Urothelium cell line (cell line): ENCODE data around the gene MSI2.
A peak's percentile ranks its signal among the peaks of the same experiment; 100 is the strongest.

Experiments used
- DNase-seq: peaks from one replicate; pipeline ENCODE4 v3.0.0; 2011; ENCODE audit warnings: low spot score, mixed read lengths
- FAIRE-seq: peaks from 2 replicates; lab custom pipeline; 2011; peaks lifted over from hg19 to GRCh38; lab: Jason Lieb, UNC

MSI2 gene

DNA sequence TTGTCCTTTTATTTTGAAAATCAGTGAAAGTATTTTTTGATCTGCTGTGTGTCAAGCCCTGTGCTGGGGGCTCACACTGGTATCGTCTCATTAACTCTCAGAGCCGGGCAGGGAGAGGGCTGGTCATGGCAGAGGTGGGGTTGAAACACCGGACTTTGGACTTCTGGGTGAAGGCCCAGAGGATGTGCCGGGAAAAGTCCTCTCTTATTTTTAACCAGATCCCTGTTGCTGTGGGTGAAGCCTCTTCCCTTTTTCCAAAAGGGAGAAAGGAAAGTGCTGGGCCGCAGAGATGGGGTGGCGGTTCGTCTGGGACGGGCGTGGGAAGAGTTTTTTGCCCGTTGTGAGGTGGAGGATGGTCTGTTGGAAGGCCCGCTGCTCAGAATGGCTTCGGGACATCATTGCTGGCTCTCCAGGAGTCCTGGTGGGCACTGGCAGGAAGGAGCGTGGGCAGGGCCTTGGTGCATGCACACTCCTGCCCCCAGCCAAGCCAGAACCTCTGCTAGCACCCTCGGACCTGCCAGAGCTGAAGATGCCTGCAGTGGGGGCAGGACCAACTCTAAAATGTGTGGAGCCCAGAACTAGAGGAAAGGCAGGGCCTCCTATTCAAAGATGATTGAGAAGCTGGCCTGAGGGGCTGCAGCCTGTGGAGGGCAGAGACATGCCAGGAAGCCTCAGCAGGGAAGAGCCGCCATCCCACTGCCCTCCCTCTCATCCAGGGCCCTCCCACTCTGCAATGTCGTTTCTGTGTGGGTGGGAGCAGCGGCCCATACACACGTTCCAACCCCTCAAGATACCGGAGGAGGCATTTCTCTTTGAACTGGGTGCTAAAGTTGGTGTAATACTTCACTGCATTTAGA lies 275.6 kb downstream of the MSI2 start:
- DNase-seq (no peak), FAIRE-seq (no peak)

DNA sequence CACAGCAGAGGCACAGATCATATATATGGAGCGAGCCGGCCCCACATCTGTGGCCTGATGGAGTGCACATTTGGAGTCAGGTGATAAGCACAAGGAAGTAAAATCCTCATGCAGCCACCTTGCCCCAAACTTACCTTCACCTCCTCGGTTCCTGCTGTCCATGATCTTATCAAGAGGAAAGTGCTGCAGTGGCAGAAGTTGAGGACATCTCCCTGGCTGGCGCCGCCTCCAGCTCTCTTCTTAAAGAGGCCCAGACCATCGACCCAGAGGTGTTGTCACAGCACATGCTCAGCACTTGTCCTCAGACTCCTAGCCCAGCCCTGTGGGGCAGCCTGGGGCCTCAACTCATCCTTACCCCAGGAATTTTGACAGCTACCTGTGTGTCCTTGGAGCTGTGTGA lies 276.2 kb downstream of the MSI2 start:
- FAIRE-seq, result no peak
- no peak for DNase-seq

DNA sequence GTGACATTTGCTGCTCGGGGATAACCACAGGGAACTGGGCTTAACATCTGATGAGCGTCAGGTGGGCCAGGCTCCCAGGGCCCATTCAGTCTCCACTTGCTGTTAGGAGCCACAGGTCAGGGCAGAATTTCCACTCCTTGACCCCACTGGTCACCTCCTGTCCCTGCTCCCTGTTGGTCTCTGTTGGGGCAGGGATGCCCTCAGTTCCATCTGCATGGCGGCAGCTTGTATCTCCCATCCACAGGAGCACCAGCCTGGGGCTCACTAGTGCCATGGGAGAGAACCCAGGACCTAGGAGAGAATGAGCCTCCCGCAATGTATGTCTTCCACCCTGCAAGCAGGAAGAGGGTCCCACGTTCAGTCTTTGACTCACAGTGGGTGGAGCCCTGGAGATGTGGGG lies 276.6 kb downstream of the MSI2 start:
- DNase-seq (no peak), FAIRE-seq (peak; percentile 56)

DNA sequence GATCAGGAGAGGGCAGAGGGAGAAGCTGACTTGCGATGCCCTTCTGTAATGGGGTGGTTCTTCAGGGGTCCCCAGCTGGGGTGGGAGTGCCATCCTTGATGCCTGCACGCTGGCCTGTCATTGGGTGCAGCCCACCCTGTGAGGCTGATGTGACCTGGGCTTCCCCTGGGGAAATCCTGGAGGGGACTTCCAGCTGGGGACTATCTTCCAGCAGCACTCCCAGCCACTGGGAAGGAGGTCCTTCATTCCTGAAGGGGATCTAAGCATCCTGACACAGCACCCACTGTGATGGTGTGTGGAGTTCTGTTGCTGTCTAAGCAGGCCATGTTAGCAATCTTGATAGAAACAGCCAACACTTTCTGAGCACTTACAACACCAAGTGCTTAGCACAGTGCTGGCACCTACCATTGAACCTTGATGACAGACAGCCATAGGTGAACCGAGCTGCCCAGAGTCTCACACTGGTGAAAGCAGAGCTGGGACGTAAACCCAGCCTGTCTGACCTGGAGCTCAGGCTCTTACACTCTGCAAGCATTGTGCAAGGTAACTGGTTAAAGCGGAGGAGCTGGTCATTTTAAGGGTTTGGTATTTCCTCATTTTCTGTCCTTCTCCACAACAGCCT lies 277.5 kb downstream of the MSI2 start:
- FAIRE-seq (peak; percentile 85), DNase-seq (no peak)

DNA sequence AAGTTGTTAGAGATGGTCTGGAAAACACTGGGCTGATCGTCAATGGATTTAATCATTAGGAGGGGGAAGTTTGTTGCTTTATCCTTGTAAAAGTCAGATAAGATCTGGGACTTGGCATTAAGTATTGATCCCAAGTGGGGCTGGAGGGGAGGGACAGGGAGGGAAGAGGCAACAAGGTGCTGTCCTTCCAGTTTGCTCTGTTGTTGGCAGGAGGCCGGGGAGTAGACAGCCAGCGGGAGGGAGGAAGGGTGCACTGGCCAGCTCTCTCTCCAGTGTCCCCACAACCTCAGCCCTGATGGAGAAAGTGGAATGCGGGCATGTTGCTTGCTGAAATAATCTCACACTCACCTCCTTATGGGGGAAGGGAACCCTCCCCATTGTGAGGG lies 278.5 kb downstream of the MSI2 start:
- no peak for DNase-seq
- FAIRE-seq, result peak; percentile 76

DNA sequence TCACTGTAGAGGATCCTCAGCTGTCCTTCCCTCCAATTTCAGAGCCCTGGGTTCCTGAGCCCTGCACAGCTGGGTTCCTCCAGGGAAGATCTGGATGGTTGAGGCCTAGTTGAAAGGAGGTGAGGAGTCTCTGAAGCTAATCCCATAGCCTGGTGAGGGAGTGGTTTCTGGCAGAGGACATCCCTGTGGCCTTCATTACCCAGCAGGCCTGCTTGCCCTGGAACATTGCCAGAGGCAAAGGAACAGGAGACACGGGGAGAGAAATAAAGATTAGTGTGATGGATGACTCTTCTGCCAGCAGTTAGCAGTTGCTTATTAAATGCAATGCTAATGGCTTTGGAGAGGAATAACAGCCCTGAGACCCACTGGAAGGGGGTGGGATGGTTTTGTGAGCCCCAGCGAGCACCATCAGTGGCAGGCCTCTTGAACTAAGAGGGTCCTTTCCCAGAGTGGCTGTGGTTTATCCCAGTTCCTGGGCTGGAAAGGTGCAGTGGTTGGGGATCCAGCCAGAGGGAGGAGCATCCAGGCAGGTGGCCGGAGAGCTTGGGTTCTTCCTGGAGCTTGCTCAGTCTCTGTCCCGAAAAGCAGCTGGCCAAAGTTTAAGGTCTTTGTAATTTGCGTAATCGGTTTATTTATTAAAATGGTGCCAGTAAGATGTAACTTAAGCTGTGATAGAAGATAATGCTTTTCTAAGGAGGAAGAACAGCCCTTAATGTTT lies 279.1 kb downstream of the MSI2 start:
- FAIRE-seq (no peak), DNase-seq (no peak)

DNA sequence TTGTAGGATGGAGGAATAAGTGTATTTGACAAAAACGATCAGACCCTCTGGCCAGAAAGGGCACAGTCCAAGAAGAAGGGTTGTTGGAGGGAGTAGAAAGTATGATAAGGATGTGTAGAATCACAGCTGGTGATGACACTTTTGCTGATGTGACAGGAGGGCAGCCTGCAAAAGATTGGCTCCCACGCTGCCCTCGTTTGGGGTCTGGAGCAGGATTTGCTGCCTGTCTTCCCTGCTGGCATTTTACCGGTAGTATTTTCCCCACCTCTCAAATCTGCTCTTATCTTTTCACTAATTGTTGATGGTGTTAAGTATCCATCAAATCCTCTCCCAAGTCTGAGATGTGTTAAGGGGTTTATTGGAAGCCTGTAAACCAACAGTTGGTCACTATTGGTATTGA lies 280.0 kb downstream of the MSI2 start:
- FAIRE-seq (peak; percentile 91), DNase-seq (no peak)

DNA sequence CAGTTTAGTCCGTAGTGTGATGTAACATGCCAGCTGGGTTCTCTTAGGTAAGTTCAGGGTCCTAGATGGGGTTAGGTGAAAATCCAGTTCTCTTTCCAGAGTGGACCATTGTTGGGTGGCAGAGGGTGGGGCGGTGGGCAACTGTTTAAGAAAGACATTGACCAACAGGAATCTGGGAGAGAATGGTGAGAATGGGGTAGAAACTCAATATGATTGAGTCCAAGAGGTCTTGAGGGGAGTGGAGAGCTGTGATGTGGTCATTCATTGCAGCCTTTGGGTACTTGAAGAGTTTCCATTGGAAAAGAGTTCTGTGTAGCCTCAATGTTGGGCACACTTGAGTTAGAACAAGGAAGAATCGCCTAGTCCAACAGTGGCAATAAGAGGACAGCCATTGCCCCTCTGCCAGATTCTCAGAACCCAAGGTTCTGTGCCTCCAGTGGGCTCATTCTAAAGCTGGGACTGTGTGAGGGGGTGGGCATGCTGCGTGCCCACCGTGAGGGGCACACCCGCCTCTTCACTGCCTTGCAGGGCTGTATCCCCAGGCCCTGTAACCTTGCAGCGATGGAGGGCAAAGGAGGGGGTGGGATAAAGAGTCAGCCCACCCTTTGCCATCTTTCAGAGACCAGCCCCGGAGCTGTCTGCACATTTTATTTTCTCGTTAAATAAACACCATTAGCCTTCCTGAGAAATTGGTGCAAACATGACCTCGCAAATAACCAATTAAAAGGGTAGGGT lies 280.6 kb downstream of the MSI2 start:
- DNase-seq (no peak), FAIRE-seq (no peak)

DNA sequence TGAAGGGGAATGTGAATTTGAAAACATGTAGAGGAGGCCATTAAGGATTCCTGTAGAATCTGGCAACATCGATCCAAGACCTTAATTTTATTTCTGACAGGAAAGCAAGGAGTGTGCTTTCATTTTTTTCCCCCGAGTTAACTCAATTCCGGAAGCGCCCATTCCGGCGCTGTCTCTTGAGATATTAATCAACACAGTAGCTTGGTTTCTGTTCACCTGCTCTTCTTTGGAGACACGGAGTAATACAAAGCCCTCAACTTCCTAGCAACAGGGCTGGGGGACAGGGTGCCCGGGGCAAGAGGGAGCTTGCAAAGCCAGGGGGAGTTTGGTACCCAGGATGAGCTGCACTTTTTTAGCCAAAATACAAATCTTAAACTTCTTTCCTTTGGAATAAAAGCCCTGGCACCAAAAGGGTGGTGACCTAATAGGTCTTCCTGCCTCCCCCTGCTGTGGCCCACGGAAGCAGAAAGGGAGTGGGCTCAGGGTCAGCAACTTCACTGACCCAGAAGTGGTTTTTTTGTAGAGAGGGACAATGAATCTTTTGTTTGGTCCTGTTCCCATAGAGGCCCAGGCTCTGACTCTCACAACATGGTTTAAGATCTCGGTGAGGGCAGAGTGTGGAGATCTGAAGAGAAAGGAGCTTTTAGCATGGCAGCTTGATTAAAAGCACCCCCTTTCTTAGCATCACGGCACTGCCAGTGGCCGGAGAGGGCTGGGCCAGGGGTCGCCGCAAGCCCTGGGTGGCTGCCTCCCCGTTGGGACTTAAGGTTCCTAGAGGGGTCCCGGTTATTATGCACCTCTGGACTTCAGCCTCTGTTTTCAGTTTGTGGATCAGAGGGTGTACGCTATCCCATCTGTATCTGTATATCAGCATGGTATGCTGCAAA lies 281.4 kb downstream of the MSI2 start:
- DNase-seq (peak; percentile 42), FAIRE-seq (no peak)

DNA sequence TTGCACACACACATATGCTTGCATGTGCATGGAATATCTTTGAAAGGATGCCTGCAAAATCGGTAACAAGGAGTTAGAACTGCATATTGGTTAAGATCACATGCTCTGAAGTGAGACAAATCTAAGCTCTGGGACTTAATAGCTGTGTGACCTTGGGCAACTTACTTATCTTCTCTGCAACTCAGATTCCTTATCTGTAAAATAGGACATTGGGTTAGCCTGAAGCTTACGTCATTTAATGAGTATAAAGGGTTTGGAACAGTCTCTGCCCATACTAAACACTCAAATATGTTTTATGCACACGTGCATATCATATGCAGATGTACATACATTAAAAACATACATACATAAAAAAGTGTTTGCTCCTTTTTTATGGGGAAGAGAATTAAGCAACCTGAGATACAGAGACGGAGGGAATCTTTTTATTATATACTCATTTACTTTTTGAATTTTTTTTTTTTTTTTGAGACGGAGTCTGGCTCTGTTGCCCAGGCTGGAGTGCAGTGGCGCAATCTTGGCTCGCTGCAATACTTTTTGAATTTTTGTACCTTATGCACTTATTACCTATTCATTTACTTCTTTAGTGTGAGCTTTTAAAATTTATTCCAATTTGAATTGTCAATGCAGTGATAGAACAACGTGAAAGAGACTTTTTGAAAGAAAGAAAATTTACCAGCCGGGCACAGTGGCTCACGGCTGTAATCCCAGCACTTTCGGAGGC lies 282.6 kb downstream of the MSI2 start:
- no peak for DNase-seq
- peak; percentile 48 for FAIRE-seq

DNA sequence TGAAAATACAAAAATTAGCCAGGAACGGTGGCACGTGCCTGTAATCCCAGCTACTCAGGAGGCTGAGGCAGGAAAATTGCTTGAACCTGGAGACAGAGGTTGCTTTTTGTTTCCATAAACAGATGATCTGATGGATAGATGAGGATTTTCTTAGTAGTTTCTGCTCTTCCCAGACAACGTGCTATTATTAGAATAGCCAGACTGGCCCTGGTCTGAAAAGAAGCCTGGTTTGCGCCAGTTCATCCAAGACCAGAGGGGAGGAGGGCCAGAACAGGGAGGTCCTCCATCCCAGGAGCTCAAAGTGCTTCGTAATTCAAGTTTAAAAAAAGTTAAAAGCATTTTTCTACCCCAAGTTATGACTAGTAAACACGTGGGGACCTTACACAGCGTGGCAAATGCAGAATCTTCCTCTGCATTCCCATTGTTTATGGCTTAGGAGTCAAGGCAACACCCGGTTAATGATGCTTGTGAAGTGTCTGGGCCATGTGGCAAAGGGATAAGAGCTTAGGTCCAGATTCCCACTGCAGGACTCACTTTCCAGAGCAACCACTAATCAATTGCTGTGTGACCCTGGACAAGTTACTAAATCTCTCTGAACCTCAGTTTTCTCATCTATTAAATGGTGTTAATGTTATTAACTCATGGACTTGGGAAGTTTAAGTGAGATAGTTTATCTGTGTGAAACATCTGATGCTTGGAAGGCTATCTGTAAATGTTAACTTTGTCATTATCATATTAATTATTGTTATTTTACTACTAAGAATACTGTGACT lies 283.4 kb downstream of the MSI2 start:
- FAIRE-seq, result no peak
- DNase-seq, result no peak

DNA sequence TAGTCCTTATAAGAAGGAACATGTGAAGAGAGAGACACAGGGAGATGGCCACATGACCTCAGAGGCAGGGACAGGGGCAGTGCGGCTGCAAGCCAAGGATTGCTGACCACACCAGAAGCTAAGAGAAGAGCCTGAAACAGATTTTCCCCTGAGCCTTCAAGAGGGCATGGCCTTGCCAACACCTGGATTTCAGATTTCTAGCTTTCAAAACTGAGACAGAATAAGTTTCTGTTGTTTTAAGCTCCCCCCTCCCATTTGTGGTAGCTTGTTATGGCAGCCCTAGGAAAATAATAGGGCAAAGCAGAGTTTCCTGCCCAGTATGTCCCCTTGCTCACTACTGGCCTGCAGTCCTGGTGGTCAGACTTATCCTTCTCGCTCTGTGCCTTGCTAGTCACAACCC lies 284.3 kb downstream of the MSI2 start:
- DNase-seq (no peak), FAIRE-seq (no peak)

DNA sequence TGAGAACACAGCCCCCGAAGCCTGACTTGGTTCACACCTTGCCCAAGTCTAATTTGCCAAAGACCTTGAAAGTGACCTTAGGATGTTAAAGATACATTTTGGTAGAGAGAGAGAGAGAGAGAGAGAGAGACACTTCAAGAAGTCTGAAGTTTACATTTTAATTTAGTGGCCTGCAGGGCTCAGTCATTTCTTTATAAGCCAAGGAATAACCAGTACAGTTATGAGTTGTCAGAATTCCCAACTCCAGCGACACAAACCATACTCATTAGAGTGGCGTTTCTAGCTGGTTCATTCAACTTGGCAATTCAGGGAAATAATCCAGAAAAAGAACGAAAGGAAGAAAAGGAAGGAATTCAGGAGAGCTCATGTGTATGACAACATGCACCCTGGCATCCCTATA lies 284.7 kb downstream of the MSI2 start:
- FAIRE-seq (no peak), DNase-seq (no peak)

DNA sequence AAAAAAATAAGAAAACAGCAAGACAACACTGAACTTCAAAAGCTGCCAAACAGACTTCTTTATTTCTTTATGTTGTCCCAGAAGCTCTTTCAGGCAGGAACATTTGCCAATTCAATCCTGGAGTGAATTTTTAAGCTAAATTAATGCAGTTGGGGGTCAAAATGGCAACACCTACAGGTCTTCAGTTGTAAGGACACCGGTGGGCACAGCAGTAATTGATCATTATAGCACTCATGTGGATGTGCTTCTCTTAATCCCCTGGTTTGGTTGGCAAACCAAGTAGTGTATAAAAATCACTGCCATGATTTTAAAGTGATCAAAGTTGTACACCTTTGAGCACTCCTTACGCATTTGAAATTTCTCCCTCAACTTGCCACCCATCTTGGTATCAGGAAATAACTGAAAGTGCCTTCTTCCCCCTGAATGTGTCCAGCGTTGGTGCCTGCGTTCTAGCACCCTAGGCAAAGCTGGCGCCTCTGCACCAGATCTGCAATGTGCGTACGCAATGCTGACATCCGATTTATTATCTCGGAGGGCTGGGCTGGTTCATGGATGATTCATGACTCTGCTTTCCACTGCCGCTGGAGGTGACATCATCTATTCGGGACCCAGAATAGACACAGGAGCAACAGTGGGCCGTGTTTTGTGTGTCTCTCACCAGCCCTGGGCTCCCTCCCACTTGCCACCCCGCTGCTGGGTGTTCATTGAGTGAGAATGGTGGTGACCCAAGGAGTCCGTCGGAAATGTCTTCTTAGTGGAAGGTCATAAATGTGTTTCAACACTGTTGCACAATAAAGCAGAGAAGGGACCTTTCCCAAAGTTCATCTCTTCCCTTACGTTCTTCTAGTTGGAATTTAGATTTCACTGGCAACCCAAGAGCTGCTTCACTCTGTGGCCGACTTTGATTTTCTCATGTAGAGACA lies 285.4 kb downstream of the MSI2 start:
- DNase-seq, result peak; percentile 97
- FAIRE-seq, result peak; percentile 99

DNA sequence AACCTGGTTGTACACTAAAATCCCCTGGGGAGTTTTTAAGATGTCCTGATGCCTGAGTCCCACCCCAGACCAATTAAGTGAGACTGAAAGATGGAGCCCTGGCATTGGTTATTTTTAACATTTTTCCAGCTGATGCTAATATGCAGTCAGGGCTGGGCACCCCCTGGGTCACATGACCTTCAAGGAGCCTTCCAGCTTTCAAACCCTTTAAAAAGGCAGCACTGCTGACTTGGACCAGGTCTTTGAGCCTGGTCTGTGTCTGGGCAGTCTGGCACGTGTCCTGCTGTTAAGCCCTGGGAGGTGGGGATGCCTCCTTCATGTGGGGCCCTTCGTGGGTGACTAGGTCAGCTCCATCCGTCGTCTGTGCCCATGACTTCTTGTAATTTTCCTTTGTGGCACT lies 286.2 kb downstream of the MSI2 start:
- DNase-seq (no peak), FAIRE-seq (peak; percentile 5)

DNA sequence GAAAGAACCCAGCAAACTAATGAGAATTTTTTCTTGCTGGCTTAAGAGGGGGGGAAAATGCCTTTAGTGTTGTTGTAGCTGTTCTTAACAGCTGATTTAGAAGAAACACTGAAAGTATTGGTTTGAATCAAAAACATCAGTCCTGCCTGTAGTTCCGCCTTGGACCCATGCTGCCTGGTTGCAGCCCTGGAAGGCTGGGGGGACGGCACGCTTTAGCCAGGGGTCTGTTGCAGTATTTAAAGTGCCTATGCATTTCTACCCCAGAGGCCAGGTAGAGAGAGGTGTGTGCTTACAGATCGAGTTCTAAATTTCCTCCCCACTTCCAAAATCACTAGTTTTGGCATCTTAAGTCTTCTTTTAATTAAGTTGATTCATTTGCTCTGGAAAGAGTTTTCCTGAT lies 286.9 kb downstream of the MSI2 start:
- FAIRE-seq (no peak), DNase-seq (no peak)

DNA sequence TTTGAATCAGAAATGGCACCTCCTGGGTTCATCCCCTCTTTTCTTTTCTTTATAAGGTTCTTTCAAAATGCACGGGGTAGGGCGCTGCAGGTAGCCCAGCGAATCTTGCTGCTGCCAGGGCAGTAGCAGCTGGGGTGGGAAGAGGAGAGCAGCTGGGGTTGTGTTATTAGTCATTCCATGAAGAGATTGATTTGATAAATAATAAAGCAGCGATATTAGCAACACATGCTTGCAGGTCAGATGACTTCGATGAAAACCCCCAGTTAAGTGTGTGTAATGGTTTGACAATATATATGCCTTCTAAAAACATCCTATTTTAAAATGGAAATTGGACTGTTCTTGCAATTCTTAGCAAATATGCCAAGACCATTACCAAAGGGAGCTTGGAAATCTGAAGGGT lies 288.1 kb downstream of the MSI2 start:
- FAIRE-seq (no peak), DNase-seq (no peak)
